ENCODE data around the gene CILP.

Gene CILP

DNA sequence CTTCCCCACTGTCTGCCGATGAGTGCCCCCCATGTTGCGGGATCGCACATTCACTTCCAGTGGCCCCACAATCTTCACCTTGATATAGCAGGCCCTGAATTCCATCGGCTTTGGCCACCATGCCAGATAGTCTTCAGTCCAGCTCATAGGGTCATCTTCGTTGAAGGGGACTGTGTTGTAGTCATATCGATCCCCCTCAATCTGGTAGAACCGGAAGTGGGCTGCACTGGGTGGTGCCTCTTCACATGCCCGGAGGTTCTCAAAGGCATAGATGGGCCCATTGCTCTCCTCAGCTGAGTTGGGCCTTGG, 14.0 kb downstream of the CILP start:
- Histone ChIP-seq H3K79me2 (ENCODE audit: insufficient read depth, low read depth) (no peaks in the 10 kb centered on the region), H3K4me2 (no peak overlapping the region), H3K9ac (no peak overlapping the region), H3K4me3 (IDR thresholded peaks at IDR 0.05; ENCODE audit: insufficient read depth, low read depth, low read length) (no peak overlapping the region), H3K27ac (no peak overlapping the region), H2AFZ (ENCODE audit: low read depth) (no peak overlapping the region), H3K27me3 (ENCODE audit: insufficient read depth, low read depth) (no peaks in the 10 kb centered on the region), H3K36me3 (ENCODE audit: insufficient read depth) (no peaks in the 10 kb centered on the region), H4K20me1 (ENCODE audit: insufficient read depth) (no peaks in the 10 kb centered on the region), H3K4me1 (ENCODE audit: low read depth, poor library complexity, severe bottlenecking) (no peaks in the 10 kb centered on the region)
- TF ChIP-seq, protein P1, sequence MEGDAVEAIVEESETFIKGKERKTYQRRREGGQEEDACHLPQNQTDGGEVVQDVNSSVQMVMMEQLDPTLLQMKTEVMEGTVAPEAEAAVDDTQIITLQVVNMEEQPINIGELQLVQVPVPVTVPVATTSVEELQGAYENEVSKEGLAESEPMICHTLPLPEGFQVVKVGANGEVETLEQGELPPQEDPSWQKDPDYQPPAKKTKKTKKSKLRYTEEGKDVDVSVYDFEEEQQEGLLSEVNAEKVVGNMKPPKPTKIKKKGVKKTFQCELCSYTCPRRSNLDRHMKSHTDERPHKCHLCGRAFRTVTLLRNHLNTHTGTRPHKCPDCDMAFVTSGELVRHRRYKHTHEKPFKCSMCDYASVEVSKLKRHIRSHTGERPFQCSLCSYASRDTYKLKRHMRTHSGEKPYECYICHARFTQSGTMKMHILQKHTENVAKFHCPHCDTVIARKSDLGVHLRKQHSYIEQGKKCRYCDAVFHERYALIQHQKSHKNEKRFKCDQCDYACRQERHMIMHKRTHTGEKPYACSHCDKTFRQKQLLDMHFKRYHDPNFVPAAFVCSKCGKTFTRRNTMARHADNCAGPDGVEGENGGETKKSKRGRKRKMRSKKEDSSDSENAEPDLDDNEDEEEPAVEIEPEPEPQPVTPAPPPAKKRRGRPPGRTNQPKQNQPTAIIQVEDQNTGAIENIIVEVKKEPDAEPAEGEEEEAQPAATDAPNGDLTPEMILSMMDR (conservative IDR thresholded peaks at IDR 0.05; ENCODE audit: low read depth, low read length), result no peak

DNA sequence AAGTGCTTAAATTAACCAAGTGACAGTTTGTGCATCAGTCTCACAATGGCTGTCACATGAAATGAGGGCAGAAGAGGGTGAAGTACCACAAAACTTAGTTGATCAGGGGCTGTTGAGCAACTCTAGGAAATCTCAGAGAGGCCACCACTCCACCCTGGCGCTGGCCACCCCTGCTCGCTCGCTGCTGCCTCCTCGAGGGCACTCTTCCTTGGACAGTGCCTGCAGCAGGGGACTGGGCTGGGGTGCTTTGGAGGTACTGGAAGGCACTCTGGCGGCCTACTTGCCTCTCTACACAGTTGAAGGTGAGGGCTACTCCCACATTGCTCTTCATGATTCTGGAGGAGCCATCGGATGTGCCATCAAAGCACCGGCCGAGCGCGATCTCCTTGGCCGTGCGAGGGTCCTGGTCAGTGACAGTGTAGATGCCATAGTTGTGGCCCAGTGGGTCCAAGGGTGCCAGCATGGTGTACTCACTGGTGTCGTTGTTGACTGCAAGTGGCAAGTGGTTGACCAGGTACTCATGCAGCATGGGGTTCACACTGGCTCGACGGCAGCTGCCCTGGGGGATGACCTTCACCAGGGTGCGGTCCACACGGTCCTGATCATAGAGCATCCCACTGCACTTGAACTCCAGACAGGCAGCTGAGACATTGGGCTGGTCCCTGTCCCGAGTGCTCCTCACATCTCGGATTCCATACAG, 14.5 kb downstream of the CILP start:
- H3K27me3 ChIP-seq (ENCODE audit: insufficient read depth, low read depth), result no peaks in the 10 kb centered on the region
- H3K27ac ChIP-seq, result no peak overlapping the region
- H3K79me2 ChIP-seq (ENCODE audit: insufficient read depth, low read depth), result no peaks in the 10 kb centered on the region
- no peak overlapping the region for H3K4me2 ChIP-seq
- no peak overlapping the region for H3K4me3 ChIP-seq (IDR thresholded peaks at IDR 0.05; ENCODE audit: insufficient read depth, low read depth, low read length)
- no peaks in the 10 kb centered on the region for H3K4me1 ChIP-seq (ENCODE audit: low read depth, poor library complexity, severe bottlenecking)
- no peak overlapping the region for H2AFZ ChIP-seq (ENCODE audit: low read depth)
- no peaks in the 10 kb centered on the region for H3K36me3 ChIP-seq (ENCODE audit: insufficient read depth)
- TF ChIP-seq, protein P1 (conservative IDR thresholded peaks at IDR 0.05; ENCODE audit: low read depth, low read length), result no peak
- no peaks in the 10 kb centered on the region for H4K20me1 ChIP-seq (ENCODE audit: insufficient read depth)
- no peak overlapping the region for H3K9ac ChIP-seq

DNA sequence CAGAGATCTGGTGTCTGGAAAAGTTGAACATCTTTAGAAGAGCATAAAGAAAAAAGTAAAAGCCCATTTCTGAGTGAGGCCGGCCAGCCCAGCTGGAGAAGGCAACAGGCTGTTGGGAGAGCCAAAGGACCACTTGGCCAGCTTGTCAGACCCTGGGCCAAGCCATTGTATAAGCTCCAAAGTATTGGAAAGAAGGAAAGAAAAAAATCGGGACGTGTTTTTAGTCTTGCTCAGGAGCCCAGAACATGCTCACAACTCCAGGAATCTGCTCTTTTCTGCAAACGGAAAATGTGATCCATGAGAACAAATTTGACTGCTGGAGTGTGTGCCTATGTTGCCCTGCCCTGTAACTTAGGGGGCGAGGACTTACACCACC, 15.7 kb downstream of the CILP start:
- Histone ChIP-seq H3K4me1 (ENCODE audit: low read depth, poor library complexity, severe bottlenecking) (no peaks in the 10 kb centered on the region), H3K27ac (no peak overlapping the region), H3K4me3 (IDR thresholded peaks at IDR 0.05; ENCODE audit: insufficient read depth, low read depth, low read length) (no peak overlapping the region), H2AFZ (ENCODE audit: low read depth) (no peak overlapping the region), H3K9ac (no peak overlapping the region), H4K20me1 (ENCODE audit: insufficient read depth) (no peaks in the 10 kb centered on the region), H3K27me3 (ENCODE audit: insufficient read depth, low read depth) (no peaks in the 10 kb centered on the region), H3K36me3 (ENCODE audit: insufficient read depth) (no peaks in the 10 kb centered on the region), H3K79me2 (ENCODE audit: insufficient read depth, low read depth) (no peaks in the 10 kb centered on the region), H3K4me2 (no peak overlapping the region)
- TF ChIP-seq, protein P1 (conservative IDR thresholded peaks at IDR 0.05; ENCODE audit: low read depth, low read length), result no peak

DNA sequence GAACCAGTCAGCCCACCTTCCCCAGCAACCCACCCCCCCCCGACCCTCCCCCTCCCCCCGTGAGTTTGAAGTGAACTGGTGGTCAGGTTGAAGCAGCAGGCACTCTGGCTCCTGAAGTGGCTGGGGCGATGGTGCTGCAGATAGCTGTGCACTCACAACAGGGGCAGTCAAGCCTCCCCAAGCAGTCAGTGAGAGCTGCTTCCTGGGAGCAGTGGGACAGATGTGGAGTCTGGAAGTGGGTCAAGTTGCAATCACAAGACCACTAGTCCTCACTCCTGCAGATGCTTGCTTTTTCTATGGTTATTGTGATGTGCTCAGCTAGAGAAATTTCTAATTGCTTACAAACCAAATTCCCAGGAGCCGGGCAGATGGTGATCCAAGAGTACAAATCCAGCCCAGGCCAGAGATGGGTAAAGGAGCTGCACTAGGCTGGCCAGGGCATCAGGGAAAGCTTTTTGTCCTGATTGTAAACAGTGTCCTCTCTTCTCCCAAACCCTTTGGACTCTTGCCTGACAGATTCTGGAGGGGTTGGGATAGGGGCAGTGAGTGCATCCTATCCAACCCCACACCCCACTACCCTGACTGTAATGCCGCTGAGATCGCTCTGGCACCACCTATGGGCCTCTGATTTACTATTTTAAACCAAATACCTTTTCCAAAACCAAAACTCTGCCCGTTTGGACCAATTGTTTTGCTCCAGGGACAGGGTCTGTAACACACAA, 16.3 kb downstream of the CILP start:
- H3K36me3 ChIP-seq (ENCODE audit: insufficient read depth), result no peaks in the 10 kb centered on the region
- H3K27ac ChIP-seq, result no peak overlapping the region
- H3K27me3 ChIP-seq (ENCODE audit: insufficient read depth, low read depth), result no peaks in the 10 kb centered on the region
- H2AFZ ChIP-seq (ENCODE audit: low read depth), result no peak overlapping the region
- no peak overlapping the region for H3K4me2 ChIP-seq
- H3K9ac ChIP-seq, result no peak overlapping the region
- no peaks in the 10 kb centered on the region for H4K20me1 ChIP-seq (ENCODE audit: insufficient read depth)
- TF ChIP-seq, protein P1 (conservative IDR thresholded peaks at IDR 0.05; ENCODE audit: low read depth, low read length), result no peak
- no peaks in the 10 kb centered on the region for H3K79me2 ChIP-seq (ENCODE audit: insufficient read depth, low read depth)
- H3K4me3 ChIP-seq (IDR thresholded peaks at IDR 0.05; ENCODE audit: insufficient read depth, low read depth, low read length), result no peak overlapping the region
- H3K4me1 ChIP-seq (ENCODE audit: low read depth, poor library complexity, severe bottlenecking), result no peaks in the 10 kb centered on the region

Measured in KMS-11 (cell line).